ENCODE results near the gene CD300H.

DNA sequence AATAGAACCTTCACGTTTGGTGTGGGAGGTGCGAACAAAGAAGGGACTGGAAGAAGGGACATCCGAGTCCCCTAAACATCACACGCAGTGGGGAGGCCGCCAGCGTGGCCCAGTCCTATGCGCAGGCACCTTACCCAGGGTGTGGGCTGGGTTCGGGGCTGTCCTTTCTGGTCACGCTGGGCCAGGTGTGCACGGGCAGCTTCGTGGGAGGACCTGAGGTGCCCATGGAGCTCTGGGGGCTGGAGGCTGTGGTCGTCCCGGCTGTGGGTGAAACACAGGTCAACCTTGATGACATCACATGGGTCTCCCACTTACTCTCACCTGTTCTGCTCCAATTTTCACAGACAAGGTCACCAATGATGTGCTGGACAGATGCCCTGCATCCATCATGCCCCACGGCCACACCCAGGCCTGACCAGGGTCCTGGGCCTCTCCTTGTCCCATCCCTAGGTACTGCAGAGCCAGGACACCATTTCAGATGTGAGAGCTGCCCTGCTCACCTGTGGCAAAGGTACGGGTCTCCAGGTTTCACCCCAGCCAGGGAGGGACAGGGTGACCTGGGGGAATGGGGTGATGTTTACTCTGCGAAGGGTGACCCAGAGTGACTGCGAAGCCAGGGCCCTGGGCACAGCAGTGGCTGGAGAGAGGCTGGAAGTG, 24.5 kb downstream of the CD300H start:
- no peak for TF ChIP-seq CTCF (IDR thresholded peaks at IDR 0.05; ENCODE audit: insufficient read depth, low read depth, low read length)
- TF ChIP-seq EZH2 (IDR thresholded peaks at IDR 0.05; ENCODE audit: insufficient read depth, low read length): no peak
